ENCODE data around the gene RNF20. TPM values are rescaled to one million over a fixed set of nuclear protein-coding genes. Genes with fewer than 3 reads are reported as not detected.

Gene RNF20
- total and polyA plus RNA-seq, 2 of the 13 experiments (the other 11 are each of a cell fraction or from before 2014, with no cell fraction given): 12.7 to 37.6 TPM

- ChIA-PET POLR2A (no interaction called here), CTCF (ENCODE audit: low intra/inter-chr PET ratio, low total read pairs) (no interaction called here)
- FAIRE-seq (no peak), DNase-seq (ENCODE audit: low spot score) (no peak), ATAC-seq (no peak)
- 38% methylated on average over 4 of the region's 4 CpGs for WGBS (ENCODE audit: low lambda C conversion rate)
- Histone ChIP-seq H2AFZ (ENCODE audit: low read length) (no peak overlapping the region), H3K9me3 (ENCODE audit: low read length) (no peaks in the 10 kb centered on the region), H3K4me1 (ENCODE audit: insufficient read depth, low read length) (no peaks in the 10 kb centered on the region), H3K27me3 (ENCODE audit: control insufficient read depth in 1 of 2, insufficient read depth in 2 of 2, low read length in 2 of 2) (no peaks in the 10 kb centered on the region), H4K20me1 (ENCODE audit: insufficient read depth, low read length) (no peaks in the 10 kb centered on the region), H3K27ac (ENCODE audit: extremely low read length, insufficient read depth, low read length) (no peak overlapping the region), H3K4me2 (ENCODE audit: low read depth, low read length) (no peak overlapping the region), H3K36me3 (replicated peaks in 1 of 2; ENCODE audit: control insufficient read depth in 1 of 2, insufficient read depth in 2 of 2, low read length in 2 of 2) (no peaks in the 10 kb centered on the region), H3K4me3 (replicated peaks in 1 of 3; ENCODE audit: insufficient read depth in 1 of 3, low read depth in 2 of 3, low read length in 3 of 3) (no peak overlapping the region), H3K79me2 (ENCODE audit: insufficient read depth, low read length) (no peaks in the 10 kb centered on the region), H3K9ac (ENCODE audit: insufficient read depth, low read depth, low read length) (no peak overlapping the region)
- no TSS peak for BruUV-seq (replicated peaks)
- intact Hi-C loops (cut with micrococcal nuclease; ENCODE audit: unreplicated experiment) (no loop called here), in situ Hi-C loops (cut with HindIII; ENCODE audit: extremely low pct_ligation_motif_present, low pct_unique_long_range_greater_than_20kb) (no loop called here)
- TF ChIP-seq GRHL1 (CRISPR knock-in tag; conservative IDR thresholded peaks at IDR 0.05) (no peak), ZFYVE20 (CRISPR knock-in tag; IDR thresholded peaks at IDR 0.05; ENCODE audit: borderline replicate concordance, low read depth) (no peak), YEATS4 (CRISPR knock-in tag; IDR thresholded peaks at IDR 0.05; ENCODE audit: borderline replicate concordance) (no peak), ZNF574 (CRISPR knock-in tag; IDR thresholded peaks at IDR 0.05) (no peak), ZMYM2 (CRISPR knock-in tag; IDR thresholded peaks at IDR 0.05) (no peak), ZNF124 (CRISPR knock-in tag; IDR thresholded peaks at IDR 0.05) (no peak), PHF8 (CRISPR knock-in tag; IDR thresholded peaks at IDR 0.05) (no peak), ZNF7 (CRISPR knock-in tag; IDR thresholded peaks at IDR 0.05) (no peak), MTF1 (CRISPR knock-in tag; IDR thresholded peaks at IDR 0.05) (no peak), ZBTB43 (CRISPR knock-in tag; conservative IDR thresholded peaks at IDR 0.05) (no peak), SMAD3 (CRISPR knock-in tag; IDR thresholded peaks at IDR 0.05) (no peak)
- TF ChIP-seq, protein P1, sequence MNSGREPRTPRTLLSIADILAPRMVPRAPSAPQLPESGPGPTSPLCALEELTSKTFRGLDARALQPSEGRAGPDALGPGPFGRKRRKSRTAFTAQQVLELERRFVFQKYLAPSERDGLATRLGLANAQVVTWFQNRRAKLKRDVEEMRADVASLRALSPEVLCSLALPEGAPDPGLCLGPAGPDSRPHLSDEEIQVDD (CRISPR knock-in tag; IDR thresholded peaks at IDR 0.05; ENCODE audit: borderline replicate concordance): no peak
- TF ChIP-seq, protein P2, sequence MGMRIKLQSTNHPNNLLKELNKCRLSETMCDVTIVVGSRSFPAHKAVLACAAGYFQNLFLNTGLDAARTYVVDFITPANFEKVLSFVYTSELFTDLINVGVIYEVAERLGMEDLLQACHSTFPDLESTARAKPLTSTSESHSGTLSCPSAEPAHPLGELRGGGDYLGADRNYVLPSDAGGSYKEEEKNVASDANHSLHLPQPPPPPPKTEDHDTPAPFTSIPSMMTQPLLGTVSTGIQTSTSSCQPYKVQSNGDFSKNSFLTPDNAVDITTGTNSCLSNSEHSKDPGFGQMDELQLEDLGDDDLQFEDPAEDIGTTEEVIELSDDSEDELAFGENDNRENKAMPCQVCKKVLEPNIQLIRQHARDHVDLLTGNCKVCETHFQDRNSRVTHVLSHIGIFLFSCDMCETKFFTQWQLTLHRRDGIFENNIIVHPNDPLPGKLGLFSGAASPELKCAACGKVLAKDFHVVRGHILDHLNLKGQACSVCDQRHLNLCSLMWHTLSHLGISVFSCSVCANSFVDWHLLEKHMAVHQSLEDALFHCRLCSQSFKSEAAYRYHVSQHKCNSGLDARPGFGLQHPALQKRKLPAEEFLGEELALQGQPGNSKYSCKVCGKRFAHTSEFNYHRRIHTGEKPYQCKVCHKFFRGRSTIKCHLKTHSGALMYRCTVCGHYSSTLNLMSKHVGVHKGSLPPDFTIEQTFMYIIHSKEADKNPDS (CRISPR knock-in tag; IDR thresholded peaks at IDR 0.05): no peak
These were observed 53.8 kb downstream of the RNF20 start for GRCh38 chr9:101587332-101588043.

Data from HepG2 (cell line).